IMR-90 (cell line): Measurements from ENCODE around the gene HOXB2. TPM values are rescaled to one million over a fixed set of nuclear protein-coding genes. Genes with fewer than 3 reads are reported as not detected.

Experiments
- ATAC-seq: fragments of 200-7000 bp; cut with Tn5 transposase; 2 replicates; pipeline ENCODE4 v1.9.1; 2020; ENCODE audit warnings: low read depth, mild to moderate bottlenecking, moderate library complexity
- BruUV-seq: library from RNA; stranded (reverse); fragments of 400-500 nt; replicated peaks from 2 replicates; lab custom pipeline; 2021; lab: Mats Ljungman, UMichigan
- CTCF ChIA-PET: fragments of 300-600 bp; formaldehyde crosslinking; extraction: SDS; loops from one replicate; lab custom pipeline; 2021; ENCODE audit warnings: antibody characterized with exemption; lab: Yijun Ruan, JAX
- POLR2A ChIA-PET: fragments of 300-600 bp; sonication (Branson Sonifier 250); formaldehyde crosslinking; loops from one replicate; lab custom pipeline; 2022; ENCODE audit warnings: antibody characterized with exemption; ENCODE audit not compliant: unreplicated experiment; lab: Charles Lee
- DNase-seq: peaks from one replicate; pipeline ENCODE4 v3.0.0; 2013
- H2AFZ ChIP-seq: replicated peaks from 2 replicates; pipeline ENCODE3; 2013; ENCODE audit warnings: low read length, mild to moderate bottlenecking; ENCODE audit not compliant: poor library complexity
- H2AK5ac ChIP-seq: 2 replicates; pipeline ENCODE4 v1.6.1; 2013; ENCODE audit warnings: low read depth, low read length, inconsistent platforms
- H2AK9ac ChIP-seq: replicated peaks from 2 replicates; pipeline ENCODE3; 2013; ENCODE audit warnings: mild to moderate bottlenecking, low read depth, low read length, moderate library complexity; ENCODE audit not compliant: poor library complexity
- H2BK120ac ChIP-seq: 2 replicates; pipeline ENCODE4 v1.6.1; 2013; ENCODE audit warnings: low read depth, low read length, inconsistent platforms
- H2BK15ac ChIP-seq: 3 replicates; pipeline ENCODE4 v1.6.1; 2013; ENCODE audit warnings: low read depth, low read length, inconsistent platforms
- H2BK20ac ChIP-seq: 2 replicates; pipeline ENCODE4 v1.6.1; 2013; ENCODE audit warnings: low read depth, mild to moderate bottlenecking, inconsistent platforms, low read length, moderate library complexity
- H2BK5ac ChIP-seq: 2 replicates; pipeline ENCODE4 v1.6.1; 2013; ENCODE audit warnings: mild to moderate bottlenecking, low read depth, low read length, inconsistent platforms; ENCODE audit not compliant: poor library complexity, severe bottlenecking
- H3K14ac ChIP-seq: replicated peaks from 2 replicates; pipeline ENCODE4 v1.6.1; 2013; ENCODE audit warnings: low read depth, low read length, inconsistent platforms
- H3K18ac ChIP-seq: 2 replicates; pipeline ENCODE4 v1.6.1; 2013; ENCODE audit warnings: low read depth, low read length, control low read depth
- H3K23ac ChIP-seq: 2 replicates; pipeline ENCODE4 v1.6.1; 2013; ENCODE audit warnings: low read depth, low read length, inconsistent platforms
- H3K27ac ChIP-seq: 2 replicates; pipeline ENCODE4 v1.5.1; 2013; ENCODE audit warnings: mild to moderate bottlenecking, control low read depth, low read length; ENCODE audit not compliant: insufficient read depth
- H3K27me3 ChIP-seq: 2 replicates; pipeline ENCODE4 v1.6.1; 2013; ENCODE audit warnings: low read length; ENCODE audit not compliant: control insufficient read depth, insufficient read depth
- H3K36me3 ChIP-seq: 2 replicates; pipeline ENCODE4 v1.6.1; 2013; ENCODE audit warnings: low read length, mixed read lengths; ENCODE audit not compliant: control insufficient read depth, insufficient read depth
- H3K4ac ChIP-seq: 2 replicates; pipeline ENCODE4 v1.6.1; 2013; ENCODE audit warnings: low read depth, low read length, inconsistent platforms
- H3K4me1 ChIP-seq: 2 replicates; pipeline ENCODE4 v1.6.1; 2013; ENCODE audit warnings: low read length, mixed read lengths; ENCODE audit not compliant: control insufficient read depth, insufficient read depth
- H3K4me2 ChIP-seq: 2 replicates; pipeline ENCODE4 v1.6.1; 2013; ENCODE audit warnings: low read depth, mild to moderate bottlenecking, control low read depth, low read length, moderate library complexity
- H3K4me3 ChIP-seq: 2 replicates; pipeline ENCODE4 v1.5.1; 2013; ENCODE audit warnings: low read depth, mild to moderate bottlenecking, control low read depth, low read length, moderate library complexity; ENCODE audit not compliant: insufficient read depth
- H3K56ac ChIP-seq: 2 replicates; pipeline ENCODE4 v1.6.1; 2013; ENCODE audit warnings: low read length, inconsistent platforms; ENCODE audit not compliant: insufficient read depth; ENCODE audit errors: extremely low read depth
- H3K79me1 ChIP-seq, 2 experiments: 2 replicates each; pipeline ENCODE4 v1.6.1; 2013; ENCODE audit warnings: low read length in 2 of 2, inconsistent platforms in 1 of 2, low read depth in 1 of 2
- H3K9ac ChIP-seq: 2 replicates; pipeline ENCODE4 v1.6.1; 2013; ENCODE audit warnings: low read depth, low read length, control low read depth
- H3K9me1 ChIP-seq: 2 replicates; pipeline ENCODE4 v1.6.1; 2013; ENCODE audit warnings: low read length, inconsistent platforms; ENCODE audit not compliant: insufficient read depth
- H3K9me3 ChIP-seq: 2 replicates; pipeline ENCODE4 v1.6.1; 2013; ENCODE audit warnings: low read length; ENCODE audit not compliant: control insufficient read depth, insufficient read depth
- H4K20me1 ChIP-seq: 2 replicates; pipeline ENCODE4 v1.6.1; 2013; ENCODE audit warnings: low read length, inconsistent platforms; ENCODE audit not compliant: insufficient read depth
- H4K5ac ChIP-seq: 2 replicates; pipeline ENCODE4 v1.6.1; 2013; ENCODE audit warnings: mild to moderate bottlenecking, low read depth, low read length, control low read depth
- H4K8ac ChIP-seq, 2 experiments: 2 replicates each; pipeline ENCODE4 v1.6.1; 2013; ENCODE audit warnings: low read depth in 2 of 2, low read length in 2 of 2, control low read depth in 1 of 2, inconsistent platforms in 1 of 2
- H4K91ac ChIP-seq: 2 replicates; pipeline ENCODE4 v1.6.1; 2013; ENCODE audit warnings: low read depth, low read length, inconsistent platforms; ENCODE audit not compliant: insufficient read depth
- BHLHE40 ChIP-seq: fragments of 150-350 bp; IDR thresholded peaks from 2 replicates; pipeline ENCODE4 v1.6.1; 2016; ENCODE audit warnings: mild to moderate bottlenecking, low read depth, low read length
- CHD1 ChIP-seq: IDR thresholded peaks from 2 replicates; pipeline ENCODE4 v1.6.1; 2012; ENCODE audit warnings: low read depth, low read length, improper control_type of control experiment
- FOS ChIP-seq: fragments of 150-350 bp; IDR thresholded peaks from 2 replicates; pipeline ENCODE4 v1.6.1; 2016; ENCODE audit warnings: low read depth, low read length
- MAFK ChIP-seq: IDR thresholded peaks from 2 replicates; pipeline ENCODE4 v1.6.1; 2012; ENCODE audit warnings: low read depth, low read length, improper control_type of control experiment
- MAZ ChIP-seq: IDR thresholded peaks from 2 replicates; pipeline ENCODE4 v1.6.1; 2012; ENCODE audit warnings: low read depth, mild to moderate bottlenecking, low read length, improper control_type of control experiment, moderate library complexity, borderline replicate concordance
- MXI1 ChIP-seq: IDR thresholded peaks from 2 replicates; pipeline ENCODE4 v1.6.1; 2012; ENCODE audit warnings: low read depth, mild to moderate bottlenecking, low read length, moderate library complexity, borderline replicate concordance
- NFE2L2 ChIP-seq: fragments of 150-350 bp; IDR thresholded peaks from 2 replicates; pipeline ENCODE4 v1.6.1; 2016; ENCODE audit warnings: low read depth, mild to moderate bottlenecking, low read length
- POLR2A ChIP-seq: IDR thresholded peaks from 2 replicates; pipeline ENCODE4 v1.6.1; 2012; ENCODE audit warnings: mild to moderate bottlenecking, low read depth, low read length
- RAD21 ChIP-seq: IDR thresholded peaks from 2 replicates; pipeline ENCODE4 v1.6.1; 2012; ENCODE audit warnings: low read length, improper control_type of control experiment
- RCOR1 ChIP-seq: IDR thresholded peaks from 2 replicates; pipeline ENCODE4 v1.6.1; 2012; ENCODE audit warnings: mild to moderate bottlenecking, low read length, improper control_type of control experiment; ENCODE audit not compliant: insufficient replicate concordance
- RFX5 ChIP-seq: IDR thresholded peaks from 2 replicates; pipeline ENCODE4 v1.8.0; 2012; ENCODE audit warnings: low read depth, mild to moderate bottlenecking, low read length, moderate library complexity
- SMC3 ChIP-seq: fragments of 150-350 bp; IDR thresholded peaks from 2 replicates; pipeline ENCODE4 v1.6.1; 2016; ENCODE audit warnings: low read depth, mild to moderate bottlenecking, antibody characterized with exemption, low read length, moderate library complexity
- WGBS, 2 experiments: methylation state at CpG; one replicate each; pipeline versions ENCODE4 v1.1.5 to v1.1.7; 2013; ENCODE audit warnings: missing lambda C conversion rate in 2 of 2; ENCODE audit not compliant: insufficient read length in 1 of 2; ENCODE audit errors: extremely low coverage in 2 of 2; 5-methylcytosine and 5-hydroxymethylcytosine counted together
- dilution Hi-C: fragments of 300-500 bp; cut with HindIII; formaldehyde crosslinking; loops from one replicate; pipeline ENCODE4 v1.14.3; 2018; ENCODE audit warnings: low sequenced_read_pairs; ENCODE audit not compliant: unreplicated experiment
- in situ Hi-C: fragments of 300-500 bp; cut with MboI; formaldehyde crosslinking; loops from 3 replicates; pipeline ENCODE4 v1.14.3; 2019; ENCODE audit warnings: low sequenced_read_pairs, inconsistent platforms, mixed read lengths
- intact Hi-C: fragments of 100-400 bp; cut with micrococcal nuclease; formaldehyde crosslinking; loops from 2 replicates; pipeline ENCODE4 v1.10.0; 2022
- polyA plus RNA-seq, 3 experiments: library from polyadenylated mRNA; depleted of rRNA; stranded (reverse); fragments of >200 nt; gene quantifications; 2 replicates each; pipeline ENCODE4 v1.2.3, GENCODE V29; 2012; ENCODE audit warnings: low replicate concordance in 1 of 3
- total RNA-seq: library from RNA; depleted of rRNA; stranded (reverse); fragments of >200 nt; gene quantifications from 2 replicates; pipeline ENCODE4 v1.2.3, GENCODE V29; 2012
- TF ChIP-seq, protein P1 (sequence below): fragments of 150-350 bp; IDR thresholded peaks from 2 replicates; pipeline ENCODE4 v1.6.1; 2016; ENCODE audit warnings: low read depth, mild to moderate bottlenecking, low read length, moderate library complexity, borderline replicate concordance
- TF ChIP-seq, protein P2 (sequence below): fragments of 150-350 bp; IDR thresholded peaks from 2 replicates; pipeline ENCODE4 v1.6.1; 2017; ENCODE audit warnings: mild to moderate bottlenecking, antibody characterized with exemption, low read length, low read depth

HOXB2 gene
- total and polyA plus RNA-seq, 2 of the 4 experiments (the other 2 are of a cell fraction) = 2.7 to 29.9 TPM

DNA sequence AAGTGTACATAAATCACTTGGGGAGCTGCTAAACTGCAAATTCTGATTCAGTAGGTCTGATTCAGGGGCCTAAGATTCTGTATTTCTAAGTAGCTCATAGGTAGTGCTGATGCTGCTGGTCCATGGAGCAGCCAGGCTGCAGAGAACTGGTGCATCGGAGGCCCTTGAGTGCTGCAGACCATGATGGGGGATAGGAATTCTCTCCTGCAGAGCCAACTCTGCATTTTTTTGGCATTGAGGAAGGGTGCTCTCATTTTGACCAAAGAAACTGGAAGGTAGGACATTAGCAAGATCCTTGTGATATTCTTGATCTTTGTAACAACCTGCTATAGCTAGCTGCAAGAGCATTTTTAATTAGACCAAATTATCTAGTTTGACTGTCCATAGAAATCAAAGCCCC lies 4.7 kb downstream of the HOXB2 start (continued):
- no peak for TF ChIP-seq CHD1

DNA sequence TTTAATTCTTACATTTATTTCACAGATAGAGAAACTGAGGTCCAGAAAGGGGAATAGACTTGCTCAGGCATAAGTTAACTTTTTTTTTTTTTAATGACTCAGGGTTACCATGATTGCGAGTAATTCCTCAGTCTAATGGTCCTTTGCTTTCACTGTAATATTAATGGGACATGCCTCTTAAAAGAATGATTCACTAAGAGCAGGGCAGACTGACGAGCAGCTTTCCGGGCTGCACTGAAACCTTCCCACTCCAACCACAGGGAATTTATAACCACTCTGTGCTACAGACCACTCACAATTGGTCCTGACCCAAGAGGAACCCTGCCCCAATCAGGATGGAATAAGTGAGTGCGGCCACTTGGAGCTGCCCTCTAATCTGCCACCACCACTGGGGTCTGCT lies 5.7 kb downstream of the HOXB2 start:
- no peaks in the 10 kb centered on the region for H3K27me3 ChIP-seq
- in situ Hi-C loops = loop anchor here (5.0 kb wide), 1 partner anchor 47 kb away; no protein-coding TSS in a partner anchor
- intact Hi-C loops = no loop called here
- H3K18ac ChIP-seq = peak overlapping the region; percentile 17; the same call in 1 of the 2 replicates
- H2AK5ac ChIP-seq = peak overlapping the region; percentile 97; the same call in 1 of the 2 replicates
- peak overlapping the region; percentile 68 for H3K14ac ChIP-seq
- DNase-seq = peak; percentile 90
- H2AFZ ChIP-seq = peak overlapping the region; percentile 52
- BruUV-seq = no TSS peak
- H3K4me2 ChIP-seq = peak overlapping the region; percentile 58; the same call in 1 of the 2 replicates
- no peak overlapping the region for H3K4me3 ChIP-seq
- H2AK9ac ChIP-seq = peak overlapping the region; percentile 74
- peak overlapping the region; percentile 83 for H2BK120ac ChIP-seq
- H3K27ac ChIP-seq = peak overlapping the region; percentile 67
- ATAC-seq = peak; percentile 52
- dilution Hi-C loops = no loop called here
- peak overlapping the region; percentile 71; the same call in 1 of the 2 replicates for H2BK20ac ChIP-seq
- H3K9ac ChIP-seq = no peak overlapping the region
- peak overlapping the region; percentile 78 for H3K4ac ChIP-seq
- CTCF ChIA-PET = interaction anchor here (0.7 to 2.8 kb wide), 2 partner anchors 47 to 252 kb away, joined by 5 to 8 read pairs; no protein-coding TSS in a partner anchor
- H2BK5ac ChIP-seq = peak overlapping the region; percentile 73
- no peak overlapping the region for H3K56ac ChIP-seq
- H3K9me1 ChIP-seq = peaks cover 7% of the 10 kb centered on the region
- peak overlapping the region; percentile 38; the same call in 1 of the 3 replicates for H2BK15ac ChIP-seq
- peak overlapping the region; percentile 51; the same call in 1 of the 2 replicates for H4K5ac ChIP-seq
- no CpG with 5 or more reads among the region's 4 CpGs for WGBS, 2 experiments
- no peaks in the 10 kb centered on the region for H4K20me1 ChIP-seq
- peak overlapping the region; percentile 55; the same call in 1 of the 2 replicates for H4K91ac ChIP-seq
- H3K4me1 ChIP-seq = peaks cover 14% of the 10 kb centered on the region
- H3K79me1 ChIP-seq = peaks cover 0 to 23% of the 10 kb centered on the region in 2 experiments; a peak in 2 of 4 replicates
- peak overlapping the region; percentile 88; the same call in 1 of the 2 replicates for H3K23ac ChIP-seq
- POLR2A ChIA-PET = interaction anchor here (0.5 to 1.1 kb wide), 2 partner anchors 38 to 49 kb away, joined by 3 to 4 read pairs; no protein-coding TSS in a partner anchor
- peak overlapping the region in 1 of 2 experiments; percentile 73; a peak in 2 of 4 replicates for H4K8ac ChIP-seq
- no peaks in the 10 kb centered on the region for H3K9me3 ChIP-seq
- peaks cover 20% of the 10 kb centered on the region for H3K36me3 ChIP-seq
- TF ChIP-seq BHLHE40 = no peak
- no peak for TF ChIP-seq RAD21
- no peak for TF ChIP-seq CHD1
- peak; percentile 64; the same call in 1 of the 2 replicates for TF ChIP-seq NFE2L2
- no peak for TF ChIP-seq MXI1
- peak; percentile 8; the same call in 1 of the 2 replicates for TF ChIP-seq SMC3
- peak; percentile 55; the same call in 1 of the 2 replicates for TF ChIP-seq POLR2A
- TF ChIP-seq, protein P1, sequence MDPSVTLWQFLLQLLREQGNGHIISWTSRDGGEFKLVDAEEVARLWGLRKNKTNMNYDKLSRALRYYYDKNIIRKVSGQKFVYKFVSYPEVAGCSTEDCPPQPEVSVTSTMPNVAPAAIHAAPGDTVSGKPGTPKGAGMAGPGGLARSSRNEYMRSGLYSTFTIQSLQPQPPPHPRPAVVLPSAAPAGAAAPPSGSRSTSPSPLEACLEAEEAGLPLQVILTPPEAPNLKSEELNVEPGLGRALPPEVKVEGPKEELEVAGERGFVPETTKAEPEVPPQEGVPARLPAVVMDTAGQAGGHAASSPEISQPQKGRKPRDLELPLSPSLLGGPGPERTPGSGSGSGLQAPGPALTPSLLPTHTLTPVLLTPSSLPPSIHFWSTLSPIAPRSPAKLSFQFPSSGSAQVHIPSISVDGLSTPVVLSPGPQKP = no peak
- peak; percentile 53; the same call in 1 of the 2 replicates for TF ChIP-seq FOS
- TF ChIP-seq MAFK = peak; percentile 41; the same call in 1 of the 2 replicates
- peak; percentile 15 for TF ChIP-seq RCOR1
- no peak for TF ChIP-seq RFX5
- TF ChIP-seq, protein P2, sequence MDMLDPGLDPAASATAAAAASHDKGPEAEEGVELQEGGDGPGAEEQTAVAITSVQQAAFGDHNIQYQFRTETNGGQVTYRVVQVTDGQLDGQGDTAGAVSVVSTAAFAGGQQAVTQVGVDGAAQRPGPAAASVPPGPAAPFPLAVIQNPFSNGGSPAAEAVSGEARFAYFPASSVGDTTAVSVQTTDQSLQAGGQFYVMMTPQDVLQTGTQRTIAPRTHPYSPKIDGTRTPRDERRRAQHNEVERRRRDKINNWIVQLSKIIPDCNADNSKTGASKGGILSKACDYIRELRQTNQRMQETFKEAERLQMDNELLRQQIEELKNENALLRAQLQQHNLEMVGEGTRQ = no peak
- no peak for TF ChIP-seq MAZ
